Activated CD4-positive, alpha-beta T cell treated with anti-CD3 and anti-CD28 coated beads, Interleukin-2, amount 10 ng/mL, durations not matched to agents 7 days and 5 days (primary cell): ENCODE results near the gene SYMPK. TPM values are rescaled to one million over a fixed set of nuclear protein-coding genes. Genes with fewer than 3 reads are reported as not detected.
A peak's percentile ranks its signal among the peaks of the same experiment; 100 is the strongest.

Experiments used
- CTCF ChIA-PET: fragments of 350-600 bp; sonication (Branson Sonifier 250); formaldehyde crosslinking; loops from one replicate; lab custom pipeline; 2021; ENCODE audit warnings: antibody characterized with exemption; lab: Charles Lee
- POLR2A ChIA-PET: fragments of 350-600 bp; sonication (Branson Sonifier 250); formaldehyde crosslinking; loops from one replicate; lab custom pipeline; 2021; ENCODE audit warnings: antibody characterized with exemption; lab: Charles Lee
- DNase-seq: peaks from one replicate; pipeline ENCODE4 v3.0.0-alpha.2; 2020
- H3K27ac Mint-ChIP-seq: one replicate; pipeline ENCODE4 v1.8.0; 2021; ENCODE audit warnings: mild to moderate bottlenecking, moderate library complexity, mixed read lengths
- H3K27me3 Mint-ChIP-seq: one replicate; pipeline ENCODE4 v1.8.0; 2021; ENCODE audit warnings: mixed read lengths
- H3K36me3 Mint-ChIP-seq: one replicate; pipeline ENCODE4 v1.8.0; 2021; ENCODE audit warnings: low read depth, mixed read lengths
- H3K4me1 Mint-ChIP-seq: one replicate; pipeline ENCODE4 v1.8.0; 2021; ENCODE audit warnings: mixed read lengths
- H3K4me3 Mint-ChIP-seq: one replicate; pipeline ENCODE4 v1.8.0; 2021; ENCODE audit warnings: mild to moderate bottlenecking, moderate library complexity, mixed read lengths
- H3K9me3 Mint-ChIP-seq: one replicate; pipeline ENCODE4 v1.8.0; 2021; ENCODE audit warnings: mixed read lengths
- total RNA-seq, 2 experiments: library from RNA; stranded (reverse); gene quantifications; one replicate each; pipeline ENCODE4 v1.2.3, GENCODE V29; 2021

Gene SYMPK
- total RNA-seq, 2 experiments from 2014 or later = 91.0 to 98.0 TPM

DNA sequence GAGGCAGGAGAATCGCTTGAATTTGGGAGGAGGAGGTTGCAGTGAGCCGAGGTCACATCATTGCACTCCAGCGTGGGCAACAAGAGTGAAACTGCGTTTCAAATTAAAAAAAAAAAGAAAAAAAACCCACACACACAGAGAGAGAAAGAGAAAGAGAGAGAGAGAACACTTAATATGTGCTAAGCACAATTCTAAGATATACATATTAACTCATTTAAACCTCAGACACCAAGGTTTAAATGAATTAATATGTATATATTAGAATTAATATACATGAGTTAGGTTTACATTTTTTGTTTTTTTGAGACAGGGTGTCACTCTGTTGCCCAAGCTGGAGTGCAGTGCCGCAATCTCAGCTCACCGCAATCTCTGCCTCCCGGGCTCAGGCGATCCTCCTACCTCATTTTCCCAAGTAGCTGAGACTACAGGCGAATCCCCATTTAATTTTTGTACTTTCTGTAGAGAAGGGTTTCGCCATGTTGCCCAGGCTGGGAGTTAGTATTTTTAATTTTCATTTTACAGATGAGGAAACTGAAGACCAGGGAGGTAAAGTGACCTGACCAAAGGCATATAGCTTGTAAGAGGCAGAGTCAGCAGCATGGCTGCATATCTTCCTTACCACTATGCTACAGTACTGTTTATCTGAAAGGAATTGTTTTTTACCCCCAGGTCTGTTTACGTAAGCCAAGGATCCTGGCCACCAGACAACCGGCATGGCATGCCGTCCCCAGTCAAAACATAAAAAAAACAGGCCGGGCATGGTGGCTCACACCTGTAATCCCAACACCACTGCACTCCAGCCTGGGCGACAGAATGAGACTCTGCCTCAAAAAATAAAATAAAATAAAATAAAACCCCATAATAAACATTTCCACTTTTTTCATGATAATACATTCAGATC lies 2.3 kb downstream of the SYMPK start:
- Mint-ChIP-seq H3K27ac (peak overlapping the region; percentile 60), H3K4me1 (peaks cover 34% of the 10 kb centered on the region), H3K9me3 (no peaks in the 10 kb centered on the region), H3K36me3 (peaks cover 14% of the 10 kb centered on the region), H3K27me3 (peaks cover 23% of the 10 kb centered on the region), H3K4me3 (peak overlapping the region; percentile 38)
- CTCF ChIA-PET = interaction anchor here (1.0 to 1.7 kb wide), 2 partner anchors 43 to 89 kb away, joined by 3 to 9 read pairs; no protein-coding TSS in a partner anchor
- no peak for DNase-seq
- POLR2A ChIA-PET = interaction anchor here (0.7 kb wide), 1 partner anchor 142 kb away, joined by 5 read pairs; no protein-coding TSS in a partner anchor

DNA sequence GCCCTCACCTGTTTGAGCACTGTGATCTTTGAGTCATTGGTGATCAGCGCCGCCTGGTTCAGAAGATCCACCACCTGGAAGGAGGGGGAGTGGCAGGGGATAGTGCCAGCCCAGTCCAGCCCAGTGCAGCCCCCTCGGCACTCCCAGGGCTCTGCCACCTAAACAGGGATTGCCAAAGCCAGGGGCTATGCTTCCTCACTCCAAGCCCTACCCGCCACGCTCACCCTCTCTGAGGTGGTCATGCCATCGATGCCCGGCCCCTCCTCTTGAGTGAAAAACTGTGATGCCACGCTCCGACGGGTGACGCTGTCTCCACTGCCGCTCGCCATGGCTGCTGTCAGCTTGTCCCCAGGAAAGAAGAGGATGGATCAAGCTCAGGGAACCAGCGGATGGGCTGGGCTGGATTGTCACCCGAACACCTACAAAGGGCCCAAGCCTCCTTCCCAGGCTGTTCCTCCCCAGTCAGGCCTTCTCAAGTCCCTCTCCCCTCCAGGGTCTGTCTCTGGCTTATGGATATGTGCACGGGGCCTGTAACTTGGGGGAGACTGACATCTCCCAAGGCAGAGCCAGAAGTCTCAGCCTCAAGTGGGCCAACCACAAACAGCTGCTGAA lies 8.7 kb downstream of the SYMPK start:
- H3K9me3 Mint-ChIP-seq = no peaks in the 10 kb centered on the region
- H3K4me3 Mint-ChIP-seq = no peak overlapping the region
- no peak overlapping the region for H3K27ac Mint-ChIP-seq
- H3K36me3 Mint-ChIP-seq = peaks cover 28% of the 10 kb centered on the region
- peaks cover 5% of the 10 kb centered on the region for H3K4me1 Mint-ChIP-seq
- DNase-seq = no peak
- POLR2A ChIA-PET = no interaction called here
- no peaks in the 10 kb centered on the region for H3K27me3 Mint-ChIP-seq
- CTCF ChIA-PET = interaction anchor here (1.4 to 1.9 kb wide), 2 partner anchors 9 kb away, joined by 3 to 4 read pairs; partner anchors contain the start of gene SYMPK

DNA sequence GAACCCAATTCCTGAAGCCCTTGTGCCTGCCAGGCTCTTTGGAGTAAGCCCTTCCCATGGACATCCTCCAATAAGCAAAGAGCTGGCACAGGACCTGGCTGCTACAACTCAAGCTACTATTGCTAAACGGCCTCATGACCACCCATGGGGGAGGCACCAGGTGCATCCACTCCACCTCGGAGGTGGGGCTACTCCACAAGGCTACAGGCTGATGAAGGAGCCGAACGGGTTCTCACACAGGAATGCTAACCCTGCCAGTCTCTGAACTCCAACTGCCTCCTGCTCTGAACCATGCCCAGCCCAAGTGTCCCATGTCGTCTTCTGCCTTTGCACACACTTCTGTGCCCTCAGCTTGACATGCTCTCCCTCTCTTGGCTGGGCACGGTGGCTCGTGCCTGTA lies 10.0 kb downstream of the SYMPK start:
- Mint-ChIP-seq H3K4me1 (no peaks in the 10 kb centered on the region), H3K4me3 (no peak overlapping the region), H3K27me3 (no peaks in the 10 kb centered on the region), H3K27ac (no peak overlapping the region), H3K9me3 (no peaks in the 10 kb centered on the region), H3K36me3 (peaks cover 28% of the 10 kb centered on the region)
- ChIA-PET CTCF (interaction anchor here (1.3 to 1.9 kb wide), 2 partner anchors 11 to 36 kb away, joined by 4 to 5 read pairs; no protein-coding TSS in a partner anchor), POLR2A (no interaction called here)
- DNase-seq = no peak

DNA sequence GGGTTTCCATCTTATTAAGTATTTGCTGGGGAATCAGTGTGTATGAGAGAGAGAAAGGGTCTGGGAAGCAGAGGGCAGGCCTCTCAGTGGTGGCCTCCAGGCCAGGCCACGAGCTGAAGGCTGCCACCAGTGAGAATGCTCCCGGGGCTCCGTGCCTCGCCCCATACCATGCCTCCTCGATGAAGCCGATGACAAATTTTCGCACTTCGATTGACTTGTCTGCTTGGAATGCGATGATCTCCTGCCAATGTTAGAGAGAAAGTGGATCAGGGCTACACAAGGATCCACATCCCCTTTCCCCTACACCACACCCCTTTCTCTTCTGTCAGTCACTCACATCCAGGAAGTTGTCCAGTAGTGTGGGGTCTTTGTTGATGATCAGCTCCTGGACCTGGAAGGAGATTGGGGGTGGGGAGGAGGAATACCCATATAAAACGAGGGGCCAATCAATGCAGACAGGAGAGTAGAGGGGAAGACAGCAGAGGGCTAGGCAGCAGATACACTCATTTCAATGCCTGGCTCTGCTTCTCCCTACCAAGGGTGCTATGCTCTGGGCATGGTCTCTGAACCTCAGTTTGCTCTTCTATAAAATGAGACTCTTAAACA lies 10.7 kb downstream of the SYMPK start:
- Mint-ChIP-seq H3K27me3 (no peaks in the 10 kb centered on the region), H3K27ac (no peak overlapping the region), H3K36me3 (peaks cover 36% of the 10 kb centered on the region), H3K4me3 (no peak overlapping the region), H3K4me1 (no peaks in the 10 kb centered on the region), H3K9me3 (no peaks in the 10 kb centered on the region)
- DNase-seq = no peak
- CTCF ChIA-PET = interaction anchor here (1.3 to 1.9 kb wide), 3 partner anchors 11 to 35 kb away, joined by 3 to 5 read pairs (median 4); no protein-coding TSS in a partner anchor
- POLR2A ChIA-PET = no interaction called here

DNA sequence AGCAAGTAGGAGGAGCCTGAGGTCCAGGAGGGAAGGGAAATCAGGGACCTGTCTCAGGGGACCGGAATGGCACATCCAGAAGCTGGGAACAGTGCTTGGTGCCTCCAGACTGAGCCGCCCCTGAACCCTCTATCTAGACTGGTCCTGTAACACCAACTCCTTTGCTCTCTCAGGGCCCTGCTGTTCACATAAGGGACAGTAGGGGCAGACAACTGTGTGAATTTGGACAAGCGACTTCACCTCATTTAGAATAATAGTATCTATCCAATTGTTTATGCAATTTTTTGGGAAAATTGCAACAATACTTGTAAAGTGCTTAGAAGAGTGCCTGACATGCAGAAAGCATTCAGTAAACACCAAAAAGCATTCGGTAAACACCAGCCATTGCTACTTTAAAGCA lies 14.0 kb downstream of the SYMPK start:
- no peak overlapping the region for H3K27ac Mint-ChIP-seq
- CTCF ChIA-PET = interaction anchor here (0.8 kb wide), 1 partner anchor 28 kb away, joined by 3 read pairs; no protein-coding TSS in a partner anchor
- POLR2A ChIA-PET = no interaction called here
- H3K27me3 Mint-ChIP-seq = no peaks in the 10 kb centered on the region
- peaks cover 48% of the 10 kb centered on the region for H3K36me3 Mint-ChIP-seq
- H3K4me3 Mint-ChIP-seq = no peak overlapping the region
- peaks cover 1% of the 10 kb centered on the region for H3K4me1 Mint-ChIP-seq
- DNase-seq = no peak
- no peaks in the 10 kb centered on the region for H3K9me3 Mint-ChIP-seq

DNA sequence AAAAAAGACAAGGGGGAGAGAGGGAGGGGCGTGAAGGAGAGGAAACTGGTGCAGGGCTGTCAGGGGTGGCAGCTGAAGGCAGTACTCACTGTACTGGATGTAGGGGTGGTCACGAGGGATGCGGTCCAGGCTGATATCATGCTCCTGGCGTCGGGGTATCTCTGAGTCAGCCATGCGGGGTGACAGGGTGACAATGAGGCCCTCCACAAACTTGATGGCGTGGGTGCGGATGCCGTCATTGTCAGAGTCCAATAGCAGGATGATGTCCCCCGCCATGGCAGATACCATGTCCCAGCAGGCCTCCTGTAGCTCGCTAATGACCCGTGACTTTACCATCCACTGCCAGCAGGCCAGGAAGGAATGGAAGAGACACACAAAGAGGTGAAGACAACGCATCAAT lies 15.3 kb downstream of the SYMPK start:
- Mint-ChIP-seq H3K27me3 (no peaks in the 10 kb centered on the region), H3K36me3 (peaks cover 53% of the 10 kb centered on the region), H3K4me3 (no peak overlapping the region), H3K27ac (no peak overlapping the region), H3K9me3 (no peaks in the 10 kb centered on the region), H3K4me1 (peaks cover 1% of the 10 kb centered on the region)
- no peak for DNase-seq
- POLR2A ChIA-PET = no interaction called here
- CTCF ChIA-PET = interaction anchor here (0.6 to 0.9 kb wide), 2 partner anchors 12 to 17 kb away, joined by 3 read pairs; no protein-coding TSS in a partner anchor

DNA sequence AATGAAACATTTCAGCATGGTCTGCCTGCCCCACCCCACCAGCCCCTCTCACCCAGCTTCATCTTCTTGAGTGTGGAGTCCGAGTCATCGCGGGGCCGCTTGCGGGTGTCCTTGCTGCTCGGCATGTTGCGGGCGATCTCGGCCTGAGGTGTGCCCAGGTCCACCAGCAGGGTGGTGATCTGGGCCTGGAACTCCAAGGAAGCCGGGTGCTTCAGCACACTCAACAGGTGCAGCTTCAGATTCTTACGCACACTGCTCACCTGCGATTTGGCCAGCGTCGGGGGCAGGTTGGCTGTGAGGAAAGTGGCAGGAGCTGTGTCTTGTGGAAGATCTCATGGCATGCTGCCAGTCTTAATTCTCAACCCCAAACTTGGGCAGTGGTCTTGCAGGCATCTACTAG lies 20.7 kb downstream of the SYMPK start:
- Mint-ChIP-seq H3K4me1 (peaks cover 1% of the 10 kb centered on the region), H3K36me3 (peaks cover 69% of the 10 kb centered on the region), H3K4me3 (no peak overlapping the region), H3K27ac (no peak overlapping the region), H3K27me3 (no peaks in the 10 kb centered on the region), H3K9me3 (no peaks in the 10 kb centered on the region)
- POLR2A ChIA-PET = no interaction called here
- CTCF ChIA-PET = no interaction called here
- no peak for DNase-seq

DNA sequence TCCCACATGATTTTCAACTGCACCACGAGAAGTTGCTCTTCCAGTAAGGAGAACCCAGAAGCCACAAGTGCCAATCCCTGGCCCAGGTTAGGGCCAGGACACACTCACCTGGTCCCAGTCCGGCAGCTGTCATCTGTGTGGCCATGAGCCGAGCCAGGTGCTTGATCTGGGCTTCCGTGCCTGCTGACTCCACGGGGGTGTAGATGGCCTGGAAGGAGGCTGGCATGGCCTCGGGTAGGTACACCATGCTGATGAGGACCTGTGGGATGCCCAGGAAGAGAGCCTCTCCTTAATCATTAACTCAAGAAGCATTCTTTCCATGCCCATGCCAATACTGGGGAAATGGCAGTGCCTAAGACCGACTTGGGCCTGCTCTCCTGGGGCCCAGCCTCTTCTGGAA lies 28.0 kb downstream of the SYMPK start:
- CTCF ChIA-PET = interaction anchor here (0.6 to 1.0 kb wide), 3 partner anchors 17 to 29 kb away, joined by 3 to 5 read pairs (median 3); partner anchors contain the start of genes FOXA3 and SYMPK

DNA sequence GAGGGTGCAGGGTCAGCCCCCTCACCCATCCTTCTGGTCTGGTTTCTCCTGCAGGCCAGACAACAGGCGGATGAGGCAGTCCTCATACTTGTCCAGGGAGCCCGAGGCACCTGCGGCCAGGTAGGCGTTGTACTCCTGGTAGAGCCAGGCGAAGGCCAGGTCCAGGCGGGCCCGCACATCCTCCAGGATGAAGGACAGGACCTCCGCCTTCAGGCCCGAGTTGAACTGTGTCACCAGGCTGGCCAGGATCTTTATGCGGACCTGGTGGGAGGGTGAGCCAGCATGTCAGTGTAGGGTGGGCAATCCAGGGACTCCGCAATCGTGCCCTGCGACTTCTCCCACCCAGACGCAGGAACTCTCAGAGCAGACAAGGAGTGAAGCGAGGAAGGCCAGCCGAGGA lies 34.0 kb downstream of the SYMPK start:
- Mint-ChIP-seq H3K9me3 (no peaks in the 10 kb centered on the region), H3K36me3 (peaks cover 54% of the 10 kb centered on the region), H3K4me1 (no peaks in the 10 kb centered on the region), H3K27ac (no peak overlapping the region), H3K4me3 (no peak overlapping the region), H3K27me3 (no peaks in the 10 kb centered on the region)
- no peak for DNase-seq
- CTCF ChIA-PET = interaction anchor here (1.0 to 2.1 kb wide), 2 partner anchors 12 to 36 kb away, joined by 4 to 9 read pairs; partner anchors contain the start of gene DMWD
- POLR2A ChIA-PET = no interaction called here

More for the DNA sequence above, 28.0 kb downstream of the SYMPK start:
- H3K27me3 Mint-ChIP-seq = no peaks in the 10 kb centered on the region
- H3K4me3 Mint-ChIP-seq = no peak overlapping the region
- no peaks in the 10 kb centered on the region for H3K9me3 Mint-ChIP-seq
- peaks cover 60% of the 10 kb centered on the region for H3K36me3 Mint-ChIP-seq
- POLR2A ChIA-PET = no interaction called here
- no peak for DNase-seq
- no peak overlapping the region for H3K27ac Mint-ChIP-seq
- H3K4me1 Mint-ChIP-seq = no peaks in the 10 kb centered on the region

DNA sequence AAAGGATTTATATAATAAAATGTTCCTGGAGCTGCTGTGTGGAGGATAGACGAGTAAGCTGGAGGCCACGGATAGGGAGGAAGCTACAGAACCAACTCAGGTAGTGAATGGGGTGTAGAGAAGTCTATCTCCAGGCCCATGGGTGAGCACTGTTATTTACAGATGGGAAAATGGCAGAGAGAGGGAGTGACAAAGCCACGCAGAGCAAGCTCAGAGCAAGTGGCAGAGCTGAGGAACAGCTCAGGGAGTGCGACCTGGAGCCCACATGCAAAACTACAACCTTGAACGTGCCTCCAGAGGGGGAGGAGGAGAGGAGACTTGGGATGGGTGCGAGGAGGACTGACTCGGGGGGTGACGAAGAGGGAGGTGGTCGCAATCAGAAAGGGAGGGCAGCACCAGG lies 34.4 kb downstream of the SYMPK start:
- no peak overlapping the region for H3K4me3 Mint-ChIP-seq
- DNase-seq = no peak
- no peaks in the 10 kb centered on the region for H3K27me3 Mint-ChIP-seq
- no peaks in the 10 kb centered on the region for H3K4me1 Mint-ChIP-seq
- CTCF ChIA-PET = interaction anchor here (2.1 kb wide), 1 partner anchor 12 kb away, joined by 9 read pairs; no protein-coding TSS in a partner anchor
- peaks cover 52% of the 10 kb centered on the region for H3K36me3 Mint-ChIP-seq
- POLR2A ChIA-PET = no interaction called here
- H3K27ac Mint-ChIP-seq = no peak overlapping the region
- no peaks in the 10 kb centered on the region for H3K9me3 Mint-ChIP-seq

DNA sequence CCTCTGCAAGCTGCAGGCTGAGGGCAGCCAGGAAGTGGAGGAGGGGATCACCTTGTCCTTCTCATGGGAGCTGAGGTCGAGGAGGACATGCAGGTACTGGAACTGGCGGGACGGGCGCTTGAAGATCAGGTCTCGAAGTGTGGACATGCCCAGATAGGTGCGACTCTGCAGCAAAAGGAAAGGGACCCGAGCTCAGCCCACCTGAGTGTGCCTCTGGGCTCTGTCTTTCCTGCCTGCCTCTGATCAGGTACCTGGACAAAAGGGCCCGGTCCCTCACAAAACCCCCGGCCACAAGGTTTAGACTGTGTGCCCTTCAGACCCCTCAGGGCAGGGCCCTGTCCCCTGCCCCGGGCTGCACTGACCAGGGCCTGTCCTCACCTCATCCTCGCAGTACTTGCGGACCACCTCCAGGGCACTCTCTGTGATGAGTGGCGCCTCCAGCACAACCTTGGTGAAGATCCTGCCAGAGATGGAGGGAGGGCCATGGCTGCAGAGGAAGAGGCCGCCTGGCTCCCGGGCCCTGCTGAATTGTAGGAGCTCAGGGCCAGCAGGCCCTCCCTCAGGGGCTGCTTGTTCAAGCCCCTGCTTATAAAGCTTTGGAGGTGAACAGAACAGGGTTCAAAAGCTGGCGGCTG lies 35.4 kb downstream of the SYMPK start:
- Mint-ChIP-seq H3K36me3 (peaks cover 51% of the 10 kb centered on the region), H3K4me3 (no peak overlapping the region), H3K9me3 (no peaks in the 10 kb centered on the region), H3K27ac (no peak overlapping the region), H3K4me1 (no peaks in the 10 kb centered on the region), H3K27me3 (no peaks in the 10 kb centered on the region)
- ChIA-PET CTCF (interaction anchor here (2.1 kb wide), 1 partner anchor 11 kb away, joined by 9 read pairs; no protein-coding TSS in a partner anchor), POLR2A (no interaction called here)
- no peak for DNase-seq

DNA sequence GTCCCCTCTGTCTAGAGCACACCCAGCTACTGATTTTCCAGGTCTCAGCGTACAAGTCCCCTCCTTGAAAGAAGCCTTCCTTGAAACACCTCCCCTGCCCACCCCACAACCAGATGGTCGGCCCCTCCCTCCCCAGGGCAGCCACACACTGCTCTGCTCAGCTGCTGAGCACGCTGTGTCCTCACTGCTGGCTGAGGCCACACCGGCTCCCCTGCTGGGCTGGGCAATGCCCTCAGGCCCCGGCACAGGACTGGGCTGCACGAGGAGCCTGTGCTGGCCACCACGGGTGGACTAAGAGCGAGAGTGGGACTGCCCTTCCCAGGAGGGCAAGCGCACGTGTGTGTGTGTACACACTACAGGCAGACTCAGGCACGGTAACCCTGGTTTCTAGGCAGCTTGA lies 36.0 kb downstream of the SYMPK start:
- H3K27me3 Mint-ChIP-seq = no peaks in the 10 kb centered on the region
- H3K4me1 Mint-ChIP-seq = no peaks in the 10 kb centered on the region
- H3K27ac Mint-ChIP-seq = no peak overlapping the region
- no peak for DNase-seq
- H3K36me3 Mint-ChIP-seq = peaks cover 45% of the 10 kb centered on the region
- CTCF ChIA-PET = interaction anchor here (0.9 to 2.2 kb wide), 3 partner anchors 10 to 30 kb away, joined by 3 to 15 read pairs (median 9); no protein-coding TSS in a partner anchor
- POLR2A ChIA-PET = no interaction called here
- H3K4me3 Mint-ChIP-seq = no peak overlapping the region
- H3K9me3 Mint-ChIP-seq = no peaks in the 10 kb centered on the region
